GM18508 (cell line): ENCODE results near the gene NRBF2.
"Not testable (repeated sequence)": the region's sequence is repeated elsewhere in the genome, so short reads cannot be mapped to it uniquely, and the experiment has no call there.

ENCODE experiments used
- ATAC-seq: cut with Tn5 transposase; IDR thresholded peaks from one replicate; pipeline ENCODE4 v1.9.1; 2021; ENCODE audit warnings: moderate number of reproducible peaks; ENCODE audit not compliant: insufficient read depth, unreplicated experiment

NRBF2 gene

GRCh38 chr10:63116452-63117072 is 16.6 kb upstream of the NRBF2 start:
- ATAC-seq, result no peak

- ATAC-seq, result no peak
Observed at GRCh38 chr10:63119041-63119440, 14.1 kb upstream of the NRBF2 start.

GRCh38 chr10:63120554-63120953 is 12.6 kb upstream of the NRBF2 start:
- ATAC-seq, result no peak

GRCh38 chr10:63123727-63124362 is 9.3 kb upstream of the NRBF2 start:
- ATAC-seq, result no peak

- no peak for ATAC-seq
Observed at GRCh38 chr10:63125459-63125858, 7.7 kb upstream of the NRBF2 start.

- ATAC-seq, result no peak
Observed at GRCh38 chr10:63128443-63128842, 4.7 kb upstream of the NRBF2 start.

GRCh38 chr10:63129888-63130287 is 3.2 kb upstream of the NRBF2 start:
- ATAC-seq, result no peak

- ATAC-seq, result no peak
Observed at GRCh38 chr10:63132651-63133055, 475 bp upstream of the NRBF2 start.

GRCh38 chr10:63133821-63134557 is 861 bp downstream of the NRBF2 start:
- ATAC-seq, result no peak

- no peak for ATAC-seq
Observed at GRCh38 chr10:63137306-63137705, 4.2 kb downstream of the NRBF2 start.

GRCh38 chr10:63140077-63140476 is 6.9 kb downstream of the NRBF2 start:
- no peak for ATAC-seq

GRCh38 chr10:63142136-63142535 is 9.0 kb downstream of the NRBF2 start:
- no peak for ATAC-seq

GRCh38 chr10:63143987-63144386 is 10.9 kb downstream of the NRBF2 start:
- no peak for ATAC-seq

GRCh38 chr10:63145782-63146181 is 12.7 kb downstream of the NRBF2 start:
- no peak for ATAC-seq

- no peak for ATAC-seq
Observed at GRCh38 chr10:63146503-63146902, 13.4 kb downstream of the NRBF2 start.

GRCh38 chr10:63150745-63151144 is 17.6 kb downstream of the NRBF2 start:
- no peak for ATAC-seq

- not testable (repeated sequence) for ATAC-seq
Observed at GRCh38 chr10:63153868-63154545, 20.9 kb downstream of the NRBF2 start.

- ATAC-seq, result no peak
Observed at GRCh38 chr10:63154546-63155387, 21.6 kb downstream of the NRBF2 start.

GRCh38 chr10:63155388-63156020 is 22.4 kb downstream of the NRBF2 start:
- no peak for ATAC-seq

- no peak for ATAC-seq
Observed at GRCh38 chr10:63156236-63156635, 23.1 kb downstream of the NRBF2 start.
